ENCODE measurements around the gene AKNA.

The AKNA gene

DNA sequence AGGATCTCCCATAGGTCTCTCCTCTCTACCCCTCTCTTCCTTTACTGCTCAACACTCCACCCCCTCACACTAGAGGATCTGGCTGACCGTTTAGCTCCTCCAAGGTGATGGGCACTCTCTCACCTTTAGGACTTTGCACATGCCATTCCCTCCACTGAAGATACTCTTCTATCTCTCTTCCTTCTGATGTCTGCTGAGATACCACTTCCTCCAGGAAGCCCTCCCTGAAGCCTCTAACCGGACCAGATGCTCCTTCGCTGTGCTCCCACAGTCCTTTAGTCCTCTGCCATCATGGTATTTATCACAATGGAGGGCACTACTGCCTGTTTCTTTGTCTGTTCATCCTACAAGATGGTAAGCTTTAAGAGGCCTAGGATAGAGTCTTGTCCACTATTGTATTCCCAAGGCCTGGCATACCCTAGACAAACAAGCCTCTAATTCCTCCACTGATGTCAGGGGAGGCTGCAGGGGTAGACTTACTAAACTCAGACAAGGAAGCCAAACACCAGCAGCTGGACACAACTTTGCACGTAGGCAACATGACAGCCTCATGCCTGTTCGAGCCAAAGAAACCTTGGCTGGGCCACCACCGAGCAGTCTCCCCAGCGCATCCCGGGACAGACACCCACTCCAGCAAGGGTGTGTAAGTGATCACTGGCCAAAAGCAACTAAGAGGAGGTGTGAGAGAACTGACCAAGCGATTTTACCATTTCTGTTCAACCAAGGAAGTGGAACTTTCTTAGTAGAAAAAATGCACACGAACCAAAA is 37.9 kb downstream of the AKNA start:
- H3K36me3 ChIP-seq (ENCODE audit: insufficient read depth, low read length) = peaks cover 34% of the 10 kb centered on the region
- no peaks in the 10 kb centered on the region for H3K9me3 ChIP-seq (replicated peaks; ENCODE audit: low read length)
- H3K27me3 ChIP-seq (ENCODE audit: control insufficient read depth, insufficient read depth, low read length) = no peaks in the 10 kb centered on the region
- H3K4me2 ChIP-seq (ENCODE audit: low read length) = no peak overlapping the region
- no peak overlapping the region for H3K4me3 ChIP-seq (ENCODE audit: low read length)
- H3K9ac ChIP-seq (ENCODE audit: low read depth, low read length) = peak overlapping the region; percentile 1
- H3K4me1 ChIP-seq (ENCODE audit: control insufficient read depth, insufficient read depth, low read length) = peaks cover 25% of the 10 kb centered on the region

DNA sequence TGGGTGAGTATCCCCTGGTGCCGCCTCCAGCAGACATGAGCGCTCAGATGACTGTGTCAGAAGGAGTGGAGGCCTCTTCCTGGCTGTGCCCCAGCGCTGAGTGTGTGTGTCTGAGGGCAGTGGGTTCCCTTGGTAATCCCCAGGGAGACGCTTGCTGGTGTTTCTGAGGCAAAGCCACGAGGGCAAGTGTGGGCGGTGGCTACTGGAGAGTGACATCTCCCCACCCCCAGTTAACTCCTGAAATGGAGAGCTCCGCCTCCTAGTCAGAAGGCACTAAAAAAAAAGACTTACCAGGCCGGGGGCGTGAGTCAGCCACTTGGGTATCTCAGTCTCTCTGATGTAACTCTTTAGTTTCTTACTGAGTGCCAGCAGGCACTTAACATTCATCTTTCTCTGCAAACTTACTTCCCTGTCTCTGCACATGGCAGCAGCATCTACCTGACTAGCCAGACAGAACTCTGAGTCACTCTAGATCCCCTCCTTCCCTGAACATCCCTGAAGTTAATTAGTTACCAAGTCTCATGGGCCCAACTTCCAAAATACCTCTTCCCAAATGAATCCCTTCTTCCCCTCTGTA is 38.8 kb downstream of the AKNA start:
- Histone ChIP-seq H3K4me1 (ENCODE audit: control insufficient read depth, insufficient read depth, low read length) (peaks cover 22% of the 10 kb centered on the region), H3K36me3 (ENCODE audit: insufficient read depth, low read length) (peaks cover 39% of the 10 kb centered on the region), H3K9ac (ENCODE audit: low read depth, low read length) (peak overlapping the region; percentile 1), H3K9me3 (replicated peaks; ENCODE audit: low read length) (no peaks in the 10 kb centered on the region), H3K4me3 (ENCODE audit: low read length) (no peak overlapping the region), H3K4me2 (ENCODE audit: low read length) (peak overlapping the region; percentile 38), H3K27me3 (ENCODE audit: control insufficient read depth, insufficient read depth, low read length) (no peaks in the 10 kb centered on the region)

DNA sequence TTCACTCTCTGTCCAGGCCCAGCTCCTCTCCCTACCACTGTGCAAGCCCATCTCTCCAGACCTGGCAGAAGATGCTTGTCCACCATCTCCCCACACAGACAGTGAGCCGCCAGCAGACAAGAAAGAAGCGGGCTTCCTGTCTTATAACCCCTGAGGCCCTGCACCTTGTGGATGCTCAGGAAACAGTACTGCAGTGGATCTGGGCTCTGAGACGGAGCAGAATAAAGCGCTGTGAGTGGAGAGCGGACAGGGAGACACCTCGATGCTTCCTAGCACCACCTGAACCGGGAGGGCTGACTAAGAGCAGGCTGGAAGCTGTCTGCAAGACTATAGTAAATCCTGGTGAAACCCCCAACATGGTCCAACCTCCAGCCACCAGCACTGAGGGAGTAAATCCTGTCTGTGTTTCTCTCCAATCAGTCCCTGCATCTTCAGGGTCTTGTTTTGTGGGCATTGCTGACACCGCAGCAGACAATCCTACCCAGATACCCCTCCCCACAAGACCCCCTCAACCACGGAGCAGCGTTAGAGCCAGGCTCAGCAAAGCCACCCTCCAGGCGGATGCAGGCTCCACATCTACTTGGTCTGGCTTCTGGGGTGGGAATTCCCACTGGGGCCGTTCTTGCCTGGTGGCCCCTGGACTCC is 39.4 kb downstream of the AKNA start:
- peaks cover 44% of the 10 kb centered on the region for H3K36me3 ChIP-seq (ENCODE audit: insufficient read depth, low read length)
- H3K4me3 ChIP-seq (ENCODE audit: low read length) = no peak overlapping the region
- H3K9ac ChIP-seq (ENCODE audit: low read depth, low read length) = no peak overlapping the region
- H3K4me1 ChIP-seq (ENCODE audit: control insufficient read depth, insufficient read depth, low read length) = peaks cover 18% of the 10 kb centered on the region
- H3K4me2 ChIP-seq (ENCODE audit: low read length) = peak overlapping the region; percentile 38
- H3K9me3 ChIP-seq (replicated peaks; ENCODE audit: low read length) = no peaks in the 10 kb centered on the region
- no peaks in the 10 kb centered on the region for H3K27me3 ChIP-seq (ENCODE audit: control insufficient read depth, insufficient read depth, low read length)

DNA sequence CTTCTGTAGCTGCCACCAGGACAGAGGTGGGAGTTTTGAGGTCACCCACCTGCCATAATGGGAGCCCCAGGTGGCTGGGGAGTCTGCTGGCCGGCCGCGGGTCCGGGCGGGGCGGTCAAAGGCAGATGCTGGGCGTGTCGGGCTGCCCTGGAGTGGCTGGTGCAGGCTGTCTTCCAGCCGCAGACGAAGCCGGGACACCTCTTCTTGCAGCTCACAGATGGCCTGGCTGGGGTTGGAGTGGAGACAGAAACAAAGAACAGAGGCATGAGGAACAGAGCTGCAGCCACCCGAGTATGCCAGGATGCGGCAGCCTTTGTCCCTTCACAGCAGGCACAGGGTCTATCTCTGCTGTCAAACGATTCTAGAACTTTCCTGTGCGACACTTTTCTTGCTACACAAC is 40.1 kb downstream of the AKNA start:
- H3K36me3 ChIP-seq (ENCODE audit: insufficient read depth, low read length) = peaks cover 48% of the 10 kb centered on the region
- peaks cover 16% of the 10 kb centered on the region for H3K4me1 ChIP-seq (ENCODE audit: control insufficient read depth, insufficient read depth, low read length)
- H3K9me3 ChIP-seq (replicated peaks; ENCODE audit: low read length) = no peaks in the 10 kb centered on the region
- no peaks in the 10 kb centered on the region for H3K27me3 ChIP-seq (ENCODE audit: control insufficient read depth, insufficient read depth, low read length)
- H3K9ac ChIP-seq (ENCODE audit: low read depth, low read length) = no peak overlapping the region
- no peak overlapping the region for H3K4me2 ChIP-seq (ENCODE audit: low read length)
- H3K4me3 ChIP-seq (ENCODE audit: low read length) = no peak overlapping the region

DNA sequence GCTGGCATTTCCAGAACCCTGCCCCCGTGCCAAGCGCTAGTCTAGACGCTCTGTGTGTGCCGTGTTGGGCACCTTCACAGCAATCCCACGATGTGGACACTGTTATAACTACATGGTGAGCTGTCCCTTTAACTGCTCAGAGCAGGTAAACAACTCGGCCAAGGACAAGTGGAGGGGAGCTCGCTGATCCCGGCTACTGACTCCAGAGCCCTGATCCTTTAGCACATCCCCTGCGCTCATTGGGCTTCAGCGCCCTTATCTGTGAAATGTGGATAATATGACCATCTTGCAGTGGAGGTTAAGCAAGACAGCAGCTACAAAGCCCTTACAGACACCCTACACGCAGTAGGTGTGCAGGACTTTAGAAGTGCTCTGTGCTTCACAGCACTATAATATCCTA is 41.6 kb downstream of the AKNA start:
- peaks cover 52% of the 10 kb centered on the region for H3K36me3 ChIP-seq (ENCODE audit: insufficient read depth, low read length)
- H3K9ac ChIP-seq (ENCODE audit: low read depth, low read length) = no peak overlapping the region
- H3K9me3 ChIP-seq (replicated peaks; ENCODE audit: low read length) = no peaks in the 10 kb centered on the region
- no peak overlapping the region for H3K4me3 ChIP-seq (ENCODE audit: low read length)
- no peaks in the 10 kb centered on the region for H3K27me3 ChIP-seq (ENCODE audit: control insufficient read depth, insufficient read depth, low read length)
- H3K4me2 ChIP-seq (ENCODE audit: low read length) = no peak overlapping the region
- peaks cover 16% of the 10 kb centered on the region for H3K4me1 ChIP-seq (ENCODE audit: control insufficient read depth, insufficient read depth, low read length)

DNA sequence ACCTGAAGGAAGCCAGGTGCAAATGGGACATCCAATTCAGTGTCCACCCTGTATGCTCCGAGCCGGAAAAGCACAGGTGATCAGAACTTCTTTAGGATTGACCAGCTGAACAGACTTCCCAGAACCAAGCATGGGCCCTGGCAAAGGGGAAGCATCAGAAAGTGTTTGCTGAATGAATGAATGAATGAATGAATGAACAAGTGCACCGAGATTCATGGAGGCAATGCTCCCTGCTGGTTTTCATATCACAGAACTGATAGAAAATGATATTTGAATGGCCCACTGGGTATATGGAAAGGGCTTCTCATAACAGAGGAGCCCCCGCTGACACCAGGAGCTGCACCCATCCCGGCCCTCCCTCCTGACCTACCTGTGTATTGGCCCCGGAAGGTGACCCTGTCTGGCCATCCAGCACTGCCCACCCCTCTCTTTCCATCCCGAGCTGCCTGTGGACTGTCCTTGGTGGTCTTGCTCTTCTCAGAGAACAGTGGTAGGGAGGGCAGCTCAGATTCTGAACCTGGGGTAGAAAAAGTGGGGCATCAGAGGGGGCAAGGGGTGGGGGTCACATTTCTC is 42.2 kb downstream of the AKNA start:
- peaks cover 16% of the 10 kb centered on the region for H3K4me1 ChIP-seq (ENCODE audit: control insufficient read depth, insufficient read depth, low read length)
- peaks cover 55% of the 10 kb centered on the region for H3K36me3 ChIP-seq (ENCODE audit: insufficient read depth, low read length)
- H3K27me3 ChIP-seq (ENCODE audit: control insufficient read depth, insufficient read depth, low read length) = no peaks in the 10 kb centered on the region
- no peak overlapping the region for H3K4me3 ChIP-seq (ENCODE audit: low read length)
- H3K4me2 ChIP-seq (ENCODE audit: low read length) = no peak overlapping the region
- no peaks in the 10 kb centered on the region for H3K9me3 ChIP-seq (replicated peaks; ENCODE audit: low read length)
- H3K9ac ChIP-seq (ENCODE audit: low read depth, low read length) = no peak overlapping the region

DNA sequence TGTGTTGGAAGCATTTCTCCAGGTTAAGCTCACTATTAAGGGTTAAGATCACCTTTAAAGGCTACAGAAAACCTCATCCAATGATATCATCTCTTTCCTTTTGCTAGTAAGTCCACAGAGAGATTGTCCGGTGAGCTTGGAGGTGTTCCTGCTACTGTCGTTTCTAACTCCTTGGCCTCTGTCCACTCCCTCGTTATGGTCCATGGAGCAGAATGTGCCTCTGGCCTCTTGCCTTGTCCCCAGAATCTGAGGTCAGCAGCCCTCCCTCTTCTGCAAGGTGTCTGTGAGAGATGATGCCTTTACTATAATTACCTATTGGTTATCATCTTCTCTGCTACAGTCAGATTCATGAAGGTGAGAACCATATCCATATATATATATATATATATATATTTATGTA is 43.1 kb downstream of the AKNA start:
- H3K27me3 ChIP-seq (ENCODE audit: control insufficient read depth, insufficient read depth, low read length) = no peaks in the 10 kb centered on the region
- H3K4me2 ChIP-seq (ENCODE audit: low read length) = no peak overlapping the region
- no peak overlapping the region for H3K9ac ChIP-seq (ENCODE audit: low read depth, low read length)
- peaks cover 14% of the 10 kb centered on the region for H3K4me1 ChIP-seq (ENCODE audit: control insufficient read depth, insufficient read depth, low read length)
- no peak overlapping the region for H3K4me3 ChIP-seq (ENCODE audit: low read length)
- no peaks in the 10 kb centered on the region for H3K9me3 ChIP-seq (replicated peaks; ENCODE audit: low read length)
- peaks cover 48% of the 10 kb centered on the region for H3K36me3 ChIP-seq (ENCODE audit: insufficient read depth, low read length)

DNA sequence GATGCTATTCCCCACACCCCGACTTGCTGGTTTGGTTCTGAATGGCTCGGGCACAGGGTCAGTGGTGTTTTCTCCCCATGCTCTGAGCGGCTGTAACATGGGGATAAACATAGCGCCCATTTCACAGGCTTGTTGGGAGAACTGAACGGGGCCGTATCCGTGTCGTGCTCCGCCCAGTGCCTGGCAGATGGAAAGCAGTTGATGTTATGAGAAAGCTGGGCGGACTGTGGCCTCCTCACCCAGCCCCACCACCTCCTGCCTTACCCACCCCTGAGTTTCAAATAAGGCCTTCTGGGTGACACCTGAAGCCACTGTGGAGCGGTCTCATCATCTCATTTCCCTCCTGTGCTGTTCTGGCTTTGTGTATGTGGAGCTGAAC is 43.6 kb downstream of the AKNA start:
- Histone ChIP-seq H3K27me3 (ENCODE audit: control insufficient read depth, insufficient read depth, low read length) (no peaks in the 10 kb centered on the region), H3K4me3 (ENCODE audit: low read length) (no peak overlapping the region), H3K36me3 (ENCODE audit: insufficient read depth, low read length) (peaks cover 50% of the 10 kb centered on the region), H3K9ac (ENCODE audit: low read depth, low read length) (no peak overlapping the region), H3K4me2 (ENCODE audit: low read length) (no peak overlapping the region), H3K4me1 (ENCODE audit: control insufficient read depth, insufficient read depth, low read length) (peaks cover 8% of the 10 kb centered on the region), H3K9me3 (replicated peaks; ENCODE audit: low read length) (no peaks in the 10 kb centered on the region)

DNA sequence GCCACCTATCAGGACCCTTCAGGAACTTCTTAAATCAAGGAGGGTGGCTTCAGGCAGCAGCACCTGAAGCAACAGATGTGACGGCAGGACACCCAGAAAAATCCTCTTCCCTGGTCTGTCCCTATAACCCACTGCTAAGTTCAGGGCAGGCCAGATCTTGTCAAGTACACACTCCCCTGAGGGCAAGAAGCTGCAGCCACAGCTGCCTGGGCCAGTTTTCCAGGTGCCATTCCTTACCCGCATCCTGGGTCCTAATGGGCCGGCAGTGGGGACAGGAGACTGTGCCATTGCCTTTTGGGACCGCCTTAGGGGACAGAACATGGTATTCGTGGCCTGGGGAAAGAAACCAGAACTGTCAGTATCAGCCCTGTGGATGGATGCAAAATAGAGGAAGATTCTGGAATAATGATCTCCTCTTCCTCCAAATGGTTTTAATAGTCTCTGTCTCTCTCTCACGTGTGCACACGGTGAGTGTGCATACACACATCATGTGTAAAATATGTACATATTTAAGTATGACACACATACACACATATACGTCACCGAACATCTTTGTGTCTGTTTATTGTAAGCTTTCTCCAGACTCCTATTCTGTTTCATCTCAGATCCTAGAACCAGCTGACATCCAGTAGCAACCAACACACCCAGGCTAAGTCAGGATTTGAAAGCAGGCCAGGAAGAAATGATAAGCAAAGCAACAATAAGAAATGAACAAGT is 44.2 kb downstream of the AKNA start:
- no peak overlapping the region for H3K4me3 ChIP-seq (ENCODE audit: low read length)
- H3K4me2 ChIP-seq (ENCODE audit: low read length) = no peak overlapping the region
- H3K27me3 ChIP-seq (ENCODE audit: control insufficient read depth, insufficient read depth, low read length) = no peaks in the 10 kb centered on the region
- no peak overlapping the region for H3K9ac ChIP-seq (ENCODE audit: low read depth, low read length)
- no peaks in the 10 kb centered on the region for H3K9me3 ChIP-seq (replicated peaks; ENCODE audit: low read length)
- H3K4me1 ChIP-seq (ENCODE audit: control insufficient read depth, insufficient read depth, low read length) = peaks cover 4% of the 10 kb centered on the region
- peaks cover 50% of the 10 kb centered on the region for H3K36me3 ChIP-seq (ENCODE audit: insufficient read depth, low read length)

DNA sequence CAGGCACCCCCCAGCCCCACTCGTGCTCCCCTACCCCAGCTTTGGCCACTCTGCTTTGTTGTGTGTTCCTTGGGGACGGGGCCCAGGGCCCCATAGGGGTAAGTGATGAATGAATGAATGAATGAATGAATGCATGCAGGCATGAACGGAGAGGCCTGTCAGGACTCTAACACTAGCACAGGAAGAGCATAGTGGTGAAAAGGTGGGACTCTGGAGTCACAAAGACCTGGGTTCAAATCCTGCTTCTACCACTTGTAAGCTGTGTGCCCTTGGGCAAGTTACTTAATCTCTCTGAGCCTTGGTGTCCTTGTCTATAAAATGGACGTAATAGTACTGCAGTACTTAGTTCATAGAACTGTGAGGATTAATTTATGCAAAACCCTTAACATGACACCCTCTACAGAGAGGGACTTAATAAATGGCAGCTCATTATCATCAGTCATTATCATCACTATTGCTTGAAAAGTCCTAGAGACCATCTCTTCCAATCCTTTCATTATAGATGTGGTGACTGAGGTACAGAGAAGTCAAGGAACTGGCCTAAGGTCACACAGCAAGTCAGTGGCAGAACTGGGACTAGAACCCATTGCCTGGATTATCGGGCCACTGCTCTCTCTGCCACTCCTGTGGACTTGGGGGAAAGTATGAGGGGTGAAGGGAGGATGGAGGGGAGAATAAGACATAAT is 44.9 kb downstream of the AKNA start:
- no peak overlapping the region for H3K4me3 ChIP-seq (ENCODE audit: low read length)
- H3K9ac ChIP-seq (ENCODE audit: low read depth, low read length) = no peak overlapping the region
- H3K36me3 ChIP-seq (ENCODE audit: insufficient read depth, low read length) = peaks cover 56% of the 10 kb centered on the region
- no peaks in the 10 kb centered on the region for H3K4me1 ChIP-seq (ENCODE audit: control insufficient read depth, insufficient read depth, low read length)
- H3K9me3 ChIP-seq (replicated peaks; ENCODE audit: low read length) = no peaks in the 10 kb centered on the region
- H3K4me2 ChIP-seq (ENCODE audit: low read length) = no peak overlapping the region
- H3K27me3 ChIP-seq (ENCODE audit: control insufficient read depth, insufficient read depth, low read length) = no peaks in the 10 kb centered on the region

DNA sequence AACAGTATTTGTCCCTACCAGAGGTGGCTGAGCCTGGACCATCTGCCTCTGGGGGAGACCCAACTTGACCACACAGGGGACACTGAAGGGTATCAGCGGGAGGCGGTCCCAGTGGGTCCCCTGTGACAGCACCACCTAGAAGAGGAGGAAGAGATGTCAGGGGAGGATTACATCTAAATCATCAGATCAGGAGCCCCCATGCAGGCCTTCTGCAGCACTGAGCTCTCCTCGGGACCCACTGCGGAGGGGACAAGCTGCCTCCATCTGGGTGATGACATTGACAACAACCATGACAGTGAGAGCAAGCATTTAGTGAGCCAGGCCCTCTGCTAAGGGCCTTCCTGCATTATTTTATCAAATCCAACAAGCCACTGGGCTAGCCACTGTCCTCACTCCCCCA is 45.8 kb downstream of the AKNA start:
- Histone ChIP-seq H3K27me3 (ENCODE audit: control insufficient read depth, insufficient read depth, low read length) (no peaks in the 10 kb centered on the region), H3K9ac (ENCODE audit: low read depth, low read length) (no peak overlapping the region), H3K9me3 (replicated peaks; ENCODE audit: low read length) (no peaks in the 10 kb centered on the region), H3K36me3 (ENCODE audit: insufficient read depth, low read length) (peaks cover 54% of the 10 kb centered on the region), H3K4me1 (ENCODE audit: control insufficient read depth, insufficient read depth, low read length) (no peaks in the 10 kb centered on the region), H3K4me2 (ENCODE audit: low read length) (no peak overlapping the region), H3K4me3 (ENCODE audit: low read length) (no peak overlapping the region)

Measured in skeletal muscle satellite cell (primary cell).